Erythroblast (primary cell): Measurements from ENCODE around the gene ANTXR1.

Experiments
- GATA1 ChIP-seq: IDR thresholded peaks from 2 replicates; pipeline ENCODE4 v1.6.1; 2011; ENCODE audit warnings: low read depth, mild to moderate bottlenecking, control low read depth, low read length, moderate library complexity
- POLR2A ChIP-seq: IDR thresholded peaks from 2 replicates; pipeline ENCODE4 v1.6.1; 2011; ENCODE audit warnings: mild to moderate bottlenecking, low read length

DNA sequence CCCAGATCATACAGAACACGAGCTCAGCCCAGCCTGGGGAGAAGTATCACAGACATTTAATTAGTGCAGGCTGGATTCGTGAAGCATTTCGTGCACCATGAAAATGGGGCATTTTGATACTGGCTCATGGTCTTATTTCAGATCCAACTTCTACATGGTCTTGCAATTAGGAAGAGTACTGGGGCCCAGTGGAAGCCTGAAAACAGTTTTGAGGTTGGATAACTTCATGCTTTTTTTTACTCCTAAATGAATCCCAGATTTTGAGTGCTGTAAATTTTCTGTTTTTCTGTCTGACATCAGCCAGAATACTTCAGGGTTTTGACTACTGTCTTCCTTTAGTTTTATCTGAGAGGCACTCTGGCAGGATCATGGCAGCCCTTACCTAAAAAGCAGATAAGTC, 213.9 kb downstream of the ANTXR1 start:
- no peak for TF ChIP-seq POLR2A
- TF ChIP-seq GATA1, result no peak
